ENCODE measurements around the gene BMP4.

Gene BMP4

GRCh38 chr14:53947452-53948204 lies 9.0 kb downstream of the BMP4 start:
- FAIRE-seq: no peak

GRCh38 chr14:53947094-53947445 lies 9.6 kb downstream of the BMP4 start:
- DNase-seq (ENCODE audit: insufficient read length, low spot score) (no peak), FAIRE-seq (no peak)

More at GRCh38 chr14:53947452-53948204, 9.0 kb downstream of the BMP4 start:
- no peak for DNase-seq (ENCODE audit: insufficient read length, low spot score)

DNA sequence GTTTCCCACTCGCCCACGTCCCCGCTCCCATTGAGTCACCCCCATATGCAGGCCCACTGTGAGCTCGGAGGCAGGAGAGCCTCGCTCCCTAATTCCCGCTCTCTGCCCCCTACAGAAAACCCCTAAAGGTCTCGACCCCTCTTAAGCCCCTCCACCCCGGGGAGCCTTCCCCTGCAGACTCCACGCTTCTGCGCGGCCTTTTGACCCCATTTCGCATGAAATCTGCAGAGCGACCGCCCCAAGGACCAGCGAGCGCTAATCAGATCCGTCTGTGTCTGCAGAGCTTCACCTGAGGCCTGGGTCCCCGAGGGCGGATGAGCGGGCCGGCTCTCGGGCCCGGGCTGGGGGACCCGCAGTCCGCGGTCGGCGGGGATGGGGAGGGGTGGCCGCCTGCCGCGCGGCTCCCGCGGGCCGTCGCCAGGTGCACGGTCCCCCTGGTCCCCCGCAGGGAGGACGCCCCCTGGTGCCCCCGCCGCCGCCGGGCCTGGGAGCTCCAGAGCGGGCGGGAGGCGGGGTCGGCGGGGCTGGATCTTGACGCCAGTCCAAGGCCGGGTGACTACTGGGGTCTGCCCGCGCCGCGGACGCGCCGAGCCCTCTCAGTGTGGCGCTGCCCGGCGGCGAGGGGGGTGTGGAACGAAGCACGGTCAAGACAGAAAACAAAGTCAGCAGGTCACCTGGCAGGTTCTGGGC lies 10.1 kb downstream of the BMP4 start:
- DNase-seq (ENCODE audit: insufficient read length, low spot score) (no peak), FAIRE-seq (no peak)

- no peak for DNase-seq (ENCODE audit: insufficient read length, low spot score)
- no peak for FAIRE-seq
These were observed 10.6 kb downstream of the BMP4 start for GRCh38 chr14:53946071-53946403.

DNA sequence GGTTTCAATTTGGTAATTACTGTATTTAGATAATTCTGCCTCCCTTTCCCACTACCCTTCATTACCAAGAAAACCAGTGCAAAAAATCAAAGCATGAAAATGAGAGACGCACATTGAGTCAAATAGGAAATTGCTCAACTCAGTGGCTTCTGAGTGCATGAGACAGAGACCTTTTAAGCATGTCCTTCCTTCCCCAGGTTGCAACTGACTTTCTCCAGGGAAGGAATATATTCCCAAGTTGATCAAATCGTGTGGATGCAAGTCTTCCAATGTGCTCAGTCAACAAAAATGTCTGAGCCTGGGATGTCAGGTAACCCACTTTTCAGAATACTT lies 12.9 kb downstream of the BMP4 start:
- FAIRE-seq: no peak
- no peak for DNase-seq (ENCODE audit: insufficient read length, low spot score)

DNA sequence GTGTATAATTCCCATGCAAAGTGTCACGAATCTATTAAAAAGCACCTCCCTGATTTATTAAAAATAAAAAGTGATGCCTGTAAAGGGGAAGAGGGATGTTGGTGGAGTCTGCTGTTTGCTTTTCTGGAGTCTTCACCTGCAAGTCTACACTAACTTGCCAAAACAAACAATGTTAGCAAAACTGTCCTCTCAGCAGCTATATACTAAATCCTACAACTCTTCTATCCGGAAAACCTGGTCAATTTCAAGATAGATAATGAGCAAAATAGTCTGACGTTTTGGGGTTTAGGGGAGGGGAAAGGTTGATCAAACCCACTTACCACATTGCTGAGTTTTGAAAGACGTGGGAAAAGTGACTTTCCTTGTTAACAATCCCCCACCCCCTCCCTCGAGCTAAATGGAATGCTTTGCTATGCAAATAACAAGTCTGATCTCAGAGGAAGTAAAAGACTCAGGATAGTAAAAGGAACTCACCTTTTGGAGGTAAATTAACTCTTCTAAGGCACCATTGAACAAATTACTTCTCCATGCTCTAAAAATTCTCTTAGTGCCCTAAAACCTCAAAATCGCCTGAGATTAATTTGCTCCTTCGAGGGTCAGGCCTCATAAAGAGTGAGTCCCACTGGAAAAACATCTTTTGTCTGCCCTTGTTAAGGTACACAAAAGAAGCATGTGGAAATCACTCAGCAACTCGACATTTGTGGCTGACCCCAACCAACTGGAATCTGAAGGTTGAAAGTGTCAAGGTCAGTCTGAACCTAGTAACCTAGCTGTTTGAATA lies 13.5 kb downstream of the BMP4 start:
- no peak for DNase-seq (ENCODE audit: insufficient read length, low spot score)
- no peak for FAIRE-seq

DNA sequence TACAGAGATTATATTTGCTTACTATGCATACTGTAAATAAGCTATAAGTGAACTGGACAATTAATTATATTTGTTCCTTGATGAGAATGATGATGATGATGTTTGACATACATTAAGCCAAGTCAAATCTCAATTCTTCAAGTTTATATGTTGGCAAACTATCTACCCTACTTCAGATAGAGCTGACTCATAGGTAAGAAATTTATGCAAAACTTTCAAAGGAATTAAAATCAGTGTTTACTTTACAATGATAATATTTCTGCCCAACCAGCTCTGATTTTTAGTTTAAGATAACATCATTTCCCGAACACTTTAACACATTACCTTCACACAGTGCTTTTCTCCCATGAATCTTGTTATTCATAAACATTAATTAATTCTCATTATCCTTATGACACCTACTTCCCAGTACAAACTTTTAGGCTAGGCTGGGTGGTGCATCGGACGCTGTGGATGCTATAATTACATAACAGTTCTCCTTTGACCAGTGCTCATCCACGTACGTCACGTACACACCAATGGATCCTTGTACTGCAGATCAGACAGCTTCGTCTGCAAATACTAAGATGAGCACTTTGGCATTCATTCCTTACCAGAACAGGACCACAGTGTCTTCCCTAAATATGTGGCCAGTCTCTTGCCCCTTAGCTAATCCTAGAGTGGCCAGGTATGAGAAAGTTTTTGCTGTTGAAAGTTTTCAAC lies 18.3 kb downstream of the BMP4 start:
- no peak for DNase-seq (ENCODE audit: insufficient read length, low spot score)
- no peak for FAIRE-seq

GRCh38 chr14:53934778-53935414 lies 21.7 kb downstream of the BMP4 start:
- no peak for FAIRE-seq
- no peak for DNase-seq (ENCODE audit: insufficient read length, low spot score)

GRCh38 chr14:53932966-53933365 lies 23.7 kb downstream of the BMP4 start:
- DNase-seq (ENCODE audit: insufficient read length, low spot score) (no peak), FAIRE-seq (no peak)

GRCh38 chr14:53929871-53930715 lies 26.5 kb downstream of the BMP4 start:
- no peak for FAIRE-seq
- no peak for DNase-seq (ENCODE audit: insufficient read length, low spot score)

DNA sequence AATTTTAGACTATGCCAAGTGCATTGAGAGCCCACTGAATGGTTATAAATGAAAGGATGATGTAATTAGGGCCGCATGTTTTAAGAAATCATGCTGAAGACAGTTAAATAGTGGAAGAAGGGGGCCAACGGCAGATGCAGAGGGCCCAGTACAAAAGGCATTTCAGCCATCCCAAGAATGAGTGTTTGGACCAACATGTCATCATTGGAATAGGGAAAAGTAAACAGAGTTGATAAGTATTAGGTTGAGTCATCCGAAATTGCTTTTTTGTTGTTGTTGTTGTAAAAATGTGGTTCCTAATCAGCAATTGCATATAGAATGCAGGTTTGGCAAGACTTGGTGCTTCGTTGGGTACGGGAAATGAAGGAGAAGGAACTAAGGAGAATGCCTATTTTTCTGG lies 29.5 kb downstream of the BMP4 start:
- FAIRE-seq (no peak), DNase-seq (ENCODE audit: insufficient read length, low spot score) (no peak)

DNA sequence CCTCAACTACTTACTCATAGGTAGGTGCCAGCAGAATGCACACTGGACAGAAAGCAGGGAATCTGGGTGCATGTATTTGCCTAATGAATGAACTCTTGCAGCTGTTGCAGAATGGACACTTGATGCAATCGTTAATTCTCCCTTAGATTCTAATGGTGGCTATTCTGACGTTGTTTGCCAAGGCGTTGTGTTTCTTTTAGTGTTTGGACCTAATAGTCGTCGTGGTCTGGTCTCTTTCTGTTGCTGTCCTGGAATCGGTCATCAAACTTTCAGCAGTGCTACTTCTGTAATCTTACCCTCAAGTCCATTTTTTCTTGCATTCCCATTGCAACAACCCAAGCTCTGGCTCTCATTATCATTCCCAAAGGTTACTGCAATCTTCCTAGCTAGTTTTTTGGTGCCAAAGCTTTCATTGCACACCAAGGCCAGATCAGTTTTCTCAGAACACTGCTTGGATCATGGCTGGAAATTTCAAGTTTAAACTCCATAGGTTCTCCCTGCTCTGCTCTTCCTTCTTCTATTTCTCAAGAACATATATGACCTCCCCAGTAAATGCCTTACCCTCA lies 31.3 kb downstream of the BMP4 start:
- FAIRE-seq (no peak), DNase-seq (ENCODE audit: insufficient read length, low spot score) (no peak)

DNA sequence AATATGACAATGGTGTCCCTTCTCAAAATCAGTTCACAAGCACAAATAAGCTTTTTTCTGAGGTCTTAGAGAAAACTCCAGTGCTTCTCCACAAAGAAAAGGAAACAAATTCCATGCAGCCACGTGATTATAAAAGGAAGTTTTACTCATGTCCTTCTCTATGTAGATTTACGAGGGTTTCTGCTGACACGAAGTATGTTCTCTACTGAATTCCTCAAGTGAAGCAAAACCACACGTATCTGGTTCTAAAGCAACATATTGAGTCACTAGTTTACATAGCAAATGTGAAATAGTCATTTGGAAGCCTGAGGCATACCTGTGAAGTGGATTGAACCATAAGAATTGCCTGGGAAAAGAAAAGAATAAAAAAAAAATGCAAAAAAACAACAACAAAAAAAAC lies 31.9 kb downstream of the BMP4 start:
- FAIRE-seq: no peak

GRCh38 chr14:53921027-53921426 lies 35.6 kb downstream of the BMP4 start:
- FAIRE-seq (no peak), DNase-seq (ENCODE audit: insufficient read length, low spot score) (no peak)

More for the DNA sequence above, 31.9 kb downstream of the BMP4 start:
- DNase-seq (ENCODE audit: insufficient read length, low spot score): no peak

DNA sequence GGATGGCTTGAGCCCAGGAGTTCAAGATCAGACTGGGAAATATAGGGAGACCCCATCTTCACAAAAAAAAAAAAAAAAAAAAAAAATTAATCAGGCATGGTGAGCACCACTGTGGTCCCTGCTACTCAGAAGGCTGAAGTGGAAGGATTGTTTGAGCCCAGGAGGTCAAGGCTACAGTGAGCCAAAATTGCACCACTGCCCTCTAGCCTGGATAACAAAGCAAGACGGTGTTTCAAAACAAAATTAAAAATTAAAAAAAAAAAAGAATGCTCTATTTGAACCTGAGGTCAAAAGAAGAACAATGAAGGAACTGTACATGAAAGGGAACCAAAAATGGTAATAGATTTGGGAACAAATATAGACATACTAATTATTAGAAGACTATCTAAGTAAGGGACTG lies 40.4 kb downstream of the BMP4 start:
- no peak for FAIRE-seq
- no peak for DNase-seq (ENCODE audit: insufficient read length, low spot score)

DNA sequence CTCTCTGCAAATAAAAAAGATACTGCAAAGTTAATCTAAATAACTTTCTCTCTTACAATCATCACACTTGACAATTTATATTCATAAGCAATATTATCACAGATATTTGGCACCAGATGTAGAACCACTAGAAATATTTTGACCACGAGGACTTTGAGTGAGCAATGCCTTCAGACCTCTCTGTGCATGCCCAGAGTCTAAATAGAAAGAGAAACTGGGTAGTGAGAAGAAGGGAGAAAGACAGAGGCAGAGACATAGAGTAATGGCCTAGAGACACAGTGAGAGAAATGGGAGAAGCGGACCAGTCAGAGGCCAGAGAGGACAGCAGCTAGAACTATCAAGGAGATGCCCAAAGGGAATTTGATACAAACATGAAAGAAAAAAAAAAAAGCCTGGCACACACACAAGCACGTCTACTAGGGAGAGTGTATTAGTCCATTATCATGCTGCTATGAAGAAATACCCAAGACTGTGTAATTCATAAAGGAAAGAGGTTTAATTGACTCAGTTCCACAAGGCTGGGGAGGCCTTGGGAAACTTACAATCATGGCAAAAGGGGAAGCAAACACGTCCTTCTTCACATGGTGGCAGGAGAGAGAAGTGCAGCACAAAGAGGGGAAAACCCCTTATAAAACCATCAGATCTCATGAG lies 41.1 kb downstream of the BMP4 start:
- no peak for FAIRE-seq

GRCh38 chr14:53912021-53912420 lies 44.6 kb downstream of the BMP4 start:
- DNase-seq (ENCODE audit: insufficient read length, low spot score) (no peak), FAIRE-seq (no peak)

More for the DNA sequence above, 41.1 kb downstream of the BMP4 start:
- no peak for DNase-seq (ENCODE audit: insufficient read length, low spot score)

DNA sequence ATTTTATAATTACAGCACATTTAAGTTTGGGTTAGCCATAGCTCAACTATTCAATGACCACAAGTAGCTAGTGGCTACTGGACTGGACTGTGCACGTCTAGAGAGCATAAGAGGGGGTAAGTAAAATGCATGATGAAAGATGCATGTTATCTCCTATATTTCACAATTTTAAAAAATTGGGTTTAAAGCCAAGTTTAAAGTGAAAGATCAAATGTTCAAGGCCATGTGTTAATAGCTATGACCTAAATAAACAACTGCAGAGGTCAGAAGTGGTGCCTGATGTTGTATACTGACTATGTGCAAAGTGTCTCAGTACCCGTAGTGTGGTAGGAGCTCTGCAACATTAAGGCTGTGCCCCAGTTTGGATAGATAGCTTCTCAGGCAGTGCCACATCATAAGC lies 48.2 kb downstream of the BMP4 start:
- no peak for DNase-seq (ENCODE audit: insufficient read length, low spot score)
- no peak for FAIRE-seq

DNA sequence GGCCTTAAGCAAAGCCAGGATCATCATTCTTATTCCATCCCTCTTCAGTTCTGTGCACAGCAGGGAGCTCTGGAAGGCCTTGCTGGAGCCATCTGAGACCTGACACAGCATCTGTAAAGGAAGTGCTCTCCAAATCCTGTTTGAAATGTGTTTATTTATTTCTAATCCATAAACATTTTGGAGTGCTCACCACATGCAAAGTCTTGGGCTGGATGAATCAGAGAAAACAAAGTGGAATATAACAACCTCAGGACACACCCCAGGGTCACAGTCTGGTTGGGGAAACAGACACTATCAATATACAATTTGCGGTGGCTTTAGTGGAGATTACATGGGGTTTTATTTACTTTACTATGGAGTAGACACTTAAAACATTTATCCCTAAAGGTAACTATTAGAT lies 54.3 kb downstream of the BMP4 start:
- FAIRE-seq: no peak
- DNase-seq (ENCODE audit: insufficient read length, low spot score): no peak
